Sigmoid colon (tissue), 4 donors: ENCODE measurements around the gene PARVB.

ENCODE experiments used
- CTCF ChIP-seq, 4 experiments: fragments of 450-650 bp in 3 of 4; fragments of 200-600 bp in 1 of 4; IDR thresholded peaks; one replicate each; pipeline ENCODE4 v1.5.1; 2016 to 2019; ENCODE audit warnings: antibody characterized with exemption in 4 of 4, mild to moderate bottlenecking in 3 of 4, moderate library complexity in 2 of 4
- POLR2A ChIP-seq, 2 donors: fragments of 450-650 bp; IDR thresholded peaks; one replicate each; pipeline ENCODE4 v1.6.1; 2016; ENCODE audit warnings: antibody characterized with exemption in 2 of 2, mild to moderate bottlenecking in 2 of 2, moderate library complexity in 2 of 2
- POLR2AphosphoS5 ChIP-seq, 4 donors: sonication (generic); formaldehyde crosslinking; IDR thresholded peaks; one replicate each; pipeline ENCODE4 v1.6.1; 2017; ENCODE audit warnings: antibody characterized with exemption in 4 of 4

- TF ChIP-seq POLR2A (IDR thresholded peaks at IDR 0.05) (no peak), CTCF (IDR thresholded peaks at IDR 0.05) (no peak), POLR2AphosphoS5 (IDR thresholded peaks at IDR 0.05) (no peak)
Measured at GRCh38 chr22:44204739-44205515, 180.8 kb downstream of the PARVB start.
